ENCODE results near the gene CENPP. TPM values are rescaled to one million over a fixed set of nuclear protein-coding genes. Genes with fewer than 3 reads are reported as not detected.
A peak's percentile ranks its signal among the peaks of the same experiment; 100 is the strongest.

Gene CENPP
- total RNA-seq, 2 donors from 2014 or later: 0.78 to 2.3 TPM

DNA sequence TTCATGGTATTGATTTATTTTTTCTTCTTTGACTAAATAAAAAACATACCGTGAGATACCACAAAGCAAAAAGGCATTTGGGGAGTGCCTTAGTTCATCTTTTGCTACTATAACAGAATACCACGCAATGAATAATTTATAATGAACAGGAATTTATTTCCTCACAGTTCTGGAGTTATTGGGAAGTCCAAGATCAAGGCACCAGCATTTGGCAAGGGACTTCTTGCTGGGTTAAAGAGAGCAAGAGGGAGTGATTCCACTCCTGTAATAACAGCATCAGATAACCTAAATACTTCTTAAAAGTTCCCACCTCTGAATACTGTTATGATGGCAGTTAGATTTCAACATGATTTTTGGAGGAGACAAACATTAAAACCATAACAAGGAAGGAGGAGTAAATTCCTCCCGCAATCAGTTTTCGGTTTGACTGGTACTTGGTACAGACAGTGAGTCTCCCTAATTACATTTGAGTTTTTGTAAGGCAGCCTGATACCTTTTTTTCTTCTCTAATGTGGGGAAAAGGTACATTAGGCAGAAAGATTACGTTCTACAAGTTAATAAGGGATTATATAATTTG, 107.3 kb downstream of the CENPP start:
- no peak overlapping the region for H3K4me3 ChIP-seq
- no peak for DNase-seq
- ATAC-seq: no peak
- H3K9me3 ChIP-seq: no peaks in the 10 kb centered on the region
- WGBS, 2 donors: 95% methylated on average over 5 of the region's 5 CpGs
- H3K36me3 ChIP-seq (replicated peaks in 1 of 2; ENCODE audit: insufficient read depth in 1 of 2, low read depth in 2 of 2): no peaks in the 10 kb centered on the region
- no peak overlapping the region for H3K27ac ChIP-seq
- H3K27me3 ChIP-seq: no peaks in the 10 kb centered on the region
- intact Hi-C loops (cut with DNase I): no loop called here
- TF ChIP-seq POLR2A (IDR thresholded peaks at IDR 0.05): no peak
- TF ChIP-seq, protein P1, sequence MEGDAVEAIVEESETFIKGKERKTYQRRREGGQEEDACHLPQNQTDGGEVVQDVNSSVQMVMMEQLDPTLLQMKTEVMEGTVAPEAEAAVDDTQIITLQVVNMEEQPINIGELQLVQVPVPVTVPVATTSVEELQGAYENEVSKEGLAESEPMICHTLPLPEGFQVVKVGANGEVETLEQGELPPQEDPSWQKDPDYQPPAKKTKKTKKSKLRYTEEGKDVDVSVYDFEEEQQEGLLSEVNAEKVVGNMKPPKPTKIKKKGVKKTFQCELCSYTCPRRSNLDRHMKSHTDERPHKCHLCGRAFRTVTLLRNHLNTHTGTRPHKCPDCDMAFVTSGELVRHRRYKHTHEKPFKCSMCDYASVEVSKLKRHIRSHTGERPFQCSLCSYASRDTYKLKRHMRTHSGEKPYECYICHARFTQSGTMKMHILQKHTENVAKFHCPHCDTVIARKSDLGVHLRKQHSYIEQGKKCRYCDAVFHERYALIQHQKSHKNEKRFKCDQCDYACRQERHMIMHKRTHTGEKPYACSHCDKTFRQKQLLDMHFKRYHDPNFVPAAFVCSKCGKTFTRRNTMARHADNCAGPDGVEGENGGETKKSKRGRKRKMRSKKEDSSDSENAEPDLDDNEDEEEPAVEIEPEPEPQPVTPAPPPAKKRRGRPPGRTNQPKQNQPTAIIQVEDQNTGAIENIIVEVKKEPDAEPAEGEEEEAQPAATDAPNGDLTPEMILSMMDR (IDR thresholded peaks at IDR 0.05): no peak
- H3K4me1 ChIP-seq: no peaks in the 10 kb centered on the region

DNA sequence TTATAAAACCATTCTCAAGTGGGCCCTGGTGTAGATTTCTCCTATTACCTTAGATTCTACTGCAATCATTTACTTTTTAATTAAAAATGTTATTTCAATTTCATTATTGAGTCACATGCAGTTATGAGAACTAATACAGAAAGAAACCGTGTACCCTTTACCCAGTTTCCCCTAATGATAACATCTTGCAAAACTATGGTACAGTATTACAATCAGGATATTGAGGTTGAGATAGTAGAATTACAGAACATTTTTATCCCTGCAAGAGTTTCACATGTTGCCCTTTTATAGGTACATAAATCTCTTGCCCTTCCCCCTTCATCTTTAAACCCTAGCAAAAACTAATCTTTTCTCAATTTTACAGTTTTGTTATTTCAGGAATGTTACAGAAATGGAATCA, 109.5 kb downstream of the CENPP start:
- DNase-seq (no peak), ATAC-seq (no peak)
- H3K27ac ChIP-seq: no peak overlapping the region
- H3K27me3 ChIP-seq: no peaks in the 10 kb centered on the region
- no peaks in the 10 kb centered on the region for H3K4me1 ChIP-seq
- H3K4me3 ChIP-seq: no peak overlapping the region
- TF ChIP-seq, protein P1 (IDR thresholded peaks at IDR 0.05): no peak
- TF ChIP-seq POLR2A (IDR thresholded peaks at IDR 0.05): no peak
- H3K9me3 ChIP-seq: no peaks in the 10 kb centered on the region
- no peaks in the 10 kb centered on the region for H3K36me3 ChIP-seq (replicated peaks in 1 of 2; ENCODE audit: insufficient read depth in 1 of 2, low read depth in 2 of 2)
- 77 to 93% methylated on average over 1 of the region's 1 CpG for WGBS, 2 donors
- intact Hi-C loops (cut with DNase I): no loop called here

- WGBS, 2 donors: 75 to 83% methylated on average over 5 of the region's 5 CpGs
- no peak for ATAC-seq
- no peak for DNase-seq
- TF ChIP-seq, protein P1 (IDR thresholded peaks at IDR 0.05): peak in 1 of 7 experiments; percentile 27
- no peak for TF ChIP-seq POLR2A (IDR thresholded peaks at IDR 0.05)
- H3K27me3 ChIP-seq: no peaks in the 10 kb centered on the region
- H3K36me3 ChIP-seq (replicated peaks in 1 of 2; ENCODE audit: insufficient read depth in 1 of 2, low read depth in 2 of 2): no peaks in the 10 kb centered on the region
- no peaks in the 10 kb centered on the region for H3K4me1 ChIP-seq
- H3K27ac ChIP-seq: no peak overlapping the region
- H3K9me3 ChIP-seq: no peaks in the 10 kb centered on the region
- no peak overlapping the region for H3K4me3 ChIP-seq
- intact Hi-C loops (cut with DNase I): no loop called here
Observed at GRCh38 chr9:92438900-92439526, 113.3 kb downstream of the CENPP start.

DNA sequence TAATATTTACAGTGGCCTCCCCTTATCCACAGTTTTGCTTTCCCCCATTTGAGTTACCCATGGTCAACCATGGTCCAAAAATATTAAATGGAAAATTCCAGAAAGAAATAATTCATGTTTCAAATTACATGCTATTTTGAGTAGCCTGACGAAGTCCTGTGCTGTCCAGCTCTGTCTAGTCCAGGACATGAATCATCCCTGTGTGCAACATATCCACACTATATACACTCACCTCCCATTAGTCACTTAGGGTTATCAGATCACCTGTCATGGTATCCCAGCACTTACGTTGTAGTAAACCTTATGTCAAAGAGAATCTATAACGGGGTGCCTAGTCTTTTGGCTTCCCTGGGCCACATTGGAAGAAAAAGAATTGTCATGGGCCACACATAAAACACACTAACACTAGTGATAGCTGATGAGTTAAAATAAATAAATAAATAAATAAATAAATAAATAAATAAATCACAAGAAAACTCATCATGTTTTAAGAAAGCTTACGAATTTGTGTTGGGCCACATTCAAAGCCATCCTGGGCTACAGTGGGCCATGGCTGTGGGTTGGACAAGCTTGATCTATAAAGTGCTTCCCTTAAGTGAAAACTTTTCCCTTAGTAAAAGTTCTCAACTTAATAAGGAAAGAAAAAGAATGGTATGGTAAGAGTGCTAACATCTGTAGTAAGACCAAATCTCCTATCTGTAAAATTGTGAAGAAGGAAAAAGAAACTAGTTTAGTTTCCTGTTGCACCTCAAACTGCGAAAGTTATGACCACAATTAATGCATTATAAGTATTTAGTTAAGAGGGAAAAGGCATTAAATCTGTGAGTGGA, 114.4 kb downstream of the CENPP start:
- no peaks in the 10 kb centered on the region for H3K4me1 ChIP-seq
- DNase-seq: no peak
- H3K36me3 ChIP-seq (replicated peaks in 1 of 2; ENCODE audit: insufficient read depth in 1 of 2, low read depth in 2 of 2): no peaks in the 10 kb centered on the region
- H3K9me3 ChIP-seq: no peaks in the 10 kb centered on the region
- no peak for TF ChIP-seq POLR2A (IDR thresholded peaks at IDR 0.05)
- no peak overlapping the region for H3K4me3 ChIP-seq
- H3K27me3 ChIP-seq: no peaks in the 10 kb centered on the region
- H3K27ac ChIP-seq: no peak overlapping the region
- intact Hi-C loops (cut with DNase I): no loop called here
- no peak for ATAC-seq
- 83 to 84% methylated on average over 5 of the region's 5 CpGs for WGBS, 2 donors

DNA sequence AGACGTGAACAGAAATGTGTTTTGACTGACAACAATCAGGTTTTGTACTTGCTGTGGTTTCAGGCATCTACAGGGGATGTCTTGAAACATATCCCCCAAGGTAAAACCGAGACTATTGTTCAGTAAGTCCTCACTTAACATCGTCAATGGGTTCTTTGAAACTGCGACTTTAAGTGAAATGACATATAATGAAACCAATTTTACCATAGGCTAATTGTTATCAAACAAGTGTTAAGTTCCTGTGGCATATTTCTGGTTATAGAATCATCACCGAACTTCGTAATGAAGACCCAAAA, 114.9 kb downstream of the CENPP start:
- intact Hi-C loops (cut with DNase I): no loop called here
- no peaks in the 10 kb centered on the region for H3K27me3 ChIP-seq
- H3K4me3 ChIP-seq: no peak overlapping the region
- no peak for DNase-seq
- no peak for ATAC-seq
- no peaks in the 10 kb centered on the region for H3K9me3 ChIP-seq
- no peak for TF ChIP-seq POLR2A (IDR thresholded peaks at IDR 0.05)
- TF ChIP-seq, protein P1 (IDR thresholded peaks at IDR 0.05): no peak
- no peaks in the 10 kb centered on the region for H3K36me3 ChIP-seq (replicated peaks in 1 of 2; ENCODE audit: insufficient read depth in 1 of 2, low read depth in 2 of 2)
- no peak overlapping the region for H3K27ac ChIP-seq
- no peaks in the 10 kb centered on the region for H3K4me1 ChIP-seq
- WGBS, 2 donors: 82 to 87% methylated on average over 6 of the region's 6 CpGs

Data from body of pancreas (tissue), 4 donors.